ENCODE results near the gene SCP2.

Gene SCP2

GRCh38 chr1:53081384-53082066 lies 154.4 kb downstream of the SCP2 start:
- Histone ChIP-seq H3K27ac (no peak overlapping the region), H3K4me3 (no peak overlapping the region)
- TF ChIP-seq, protein P1, sequence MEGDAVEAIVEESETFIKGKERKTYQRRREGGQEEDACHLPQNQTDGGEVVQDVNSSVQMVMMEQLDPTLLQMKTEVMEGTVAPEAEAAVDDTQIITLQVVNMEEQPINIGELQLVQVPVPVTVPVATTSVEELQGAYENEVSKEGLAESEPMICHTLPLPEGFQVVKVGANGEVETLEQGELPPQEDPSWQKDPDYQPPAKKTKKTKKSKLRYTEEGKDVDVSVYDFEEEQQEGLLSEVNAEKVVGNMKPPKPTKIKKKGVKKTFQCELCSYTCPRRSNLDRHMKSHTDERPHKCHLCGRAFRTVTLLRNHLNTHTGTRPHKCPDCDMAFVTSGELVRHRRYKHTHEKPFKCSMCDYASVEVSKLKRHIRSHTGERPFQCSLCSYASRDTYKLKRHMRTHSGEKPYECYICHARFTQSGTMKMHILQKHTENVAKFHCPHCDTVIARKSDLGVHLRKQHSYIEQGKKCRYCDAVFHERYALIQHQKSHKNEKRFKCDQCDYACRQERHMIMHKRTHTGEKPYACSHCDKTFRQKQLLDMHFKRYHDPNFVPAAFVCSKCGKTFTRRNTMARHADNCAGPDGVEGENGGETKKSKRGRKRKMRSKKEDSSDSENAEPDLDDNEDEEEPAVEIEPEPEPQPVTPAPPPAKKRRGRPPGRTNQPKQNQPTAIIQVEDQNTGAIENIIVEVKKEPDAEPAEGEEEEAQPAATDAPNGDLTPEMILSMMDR (IDR thresholded peaks at IDR 0.05): no peak
- DNase-seq (ENCODE audit: low spot score): no peak

DNA sequence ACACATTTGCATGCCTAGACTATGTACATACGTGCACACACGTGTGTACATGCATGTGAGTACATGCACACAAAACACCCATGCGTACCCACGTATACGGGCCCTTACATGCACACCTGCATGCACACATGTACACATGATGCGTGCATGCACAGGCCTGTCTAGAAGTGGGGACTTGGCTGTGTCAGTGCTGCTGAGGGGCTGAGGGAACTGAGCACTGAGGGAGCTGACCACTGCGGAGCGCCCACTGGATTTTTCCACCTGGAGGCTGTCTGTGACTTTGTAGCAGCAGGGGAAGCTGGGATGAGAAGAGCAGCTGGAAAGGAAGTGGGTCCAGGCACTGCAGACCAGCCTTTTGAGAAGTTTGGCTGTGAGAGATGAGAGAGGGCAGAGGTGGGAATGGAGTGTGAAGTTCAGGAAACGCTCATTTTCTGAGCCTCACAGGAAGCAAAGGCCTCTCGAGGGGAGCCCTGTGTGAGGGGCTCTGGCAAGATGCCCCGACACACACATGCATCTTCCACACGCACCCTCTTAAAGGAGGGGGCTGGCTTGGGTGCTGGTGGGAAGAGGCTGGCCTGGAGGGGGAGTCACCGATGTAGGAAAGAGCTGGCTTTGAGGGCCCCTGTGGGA lies 155.9 kb downstream of the SCP2 start:
- TF ChIP-seq, protein P1 (IDR thresholded peaks at IDR 0.05): no peak
- no peak overlapping the region for H3K27ac ChIP-seq
- no peak for DNase-seq (ENCODE audit: low spot score)
- no peak overlapping the region for H3K4me3 ChIP-seq

DNA sequence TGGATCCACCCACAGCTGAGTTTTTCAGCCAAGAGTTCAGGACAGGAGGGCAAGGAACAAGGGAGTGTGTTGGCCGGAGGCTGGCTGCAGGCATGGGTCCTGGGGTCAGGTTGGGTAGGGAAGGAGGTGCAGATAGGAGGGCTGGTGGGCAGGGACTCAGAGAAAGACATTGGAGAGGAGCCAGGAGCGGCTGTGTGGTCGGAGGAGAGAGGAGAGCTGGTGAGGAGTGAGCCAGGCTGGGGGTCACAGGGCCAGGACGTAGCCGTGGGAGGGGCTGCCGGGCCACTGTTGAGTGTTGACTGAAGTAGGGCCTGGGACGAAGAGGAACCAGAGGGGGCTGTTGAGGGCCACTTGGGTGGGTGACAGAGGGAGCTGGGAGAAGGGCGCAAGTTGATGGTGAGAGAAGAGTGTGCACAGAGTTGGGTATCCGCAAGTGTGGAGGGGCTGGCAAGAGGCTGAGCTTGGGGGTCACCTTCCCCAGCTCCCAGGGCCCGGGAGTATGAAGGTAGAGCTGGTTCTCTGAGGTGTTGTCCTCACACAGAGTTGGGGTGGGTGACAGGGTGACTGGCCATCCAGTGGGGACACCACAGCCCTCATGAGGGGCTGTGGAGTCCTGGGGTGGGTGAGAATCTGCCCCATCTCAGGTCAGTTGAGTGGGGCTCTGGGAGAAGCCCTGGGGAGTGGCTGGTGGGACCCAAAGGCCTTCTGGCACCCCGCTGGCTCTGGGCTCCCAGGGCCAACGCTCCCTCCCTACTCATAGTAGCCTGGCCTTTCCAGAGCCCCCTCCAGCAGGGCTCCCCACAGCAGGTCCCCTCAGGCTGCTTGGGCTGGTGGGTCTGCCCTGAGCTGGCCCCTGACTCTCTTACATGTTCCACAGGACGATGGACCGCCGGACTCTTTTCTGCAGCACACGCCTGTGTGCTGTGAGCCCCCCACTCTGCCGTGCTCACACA lies 156.8 kb downstream of the SCP2 start:
- TF ChIP-seq, protein P1 (IDR thresholded peaks at IDR 0.05): no peak
- no peak for DNase-seq (ENCODE audit: low spot score)
- Histone ChIP-seq H3K4me3 (no peak overlapping the region), H3K27ac (peak overlapping the region in 1 of 2 donors; percentile 4)

DNA sequence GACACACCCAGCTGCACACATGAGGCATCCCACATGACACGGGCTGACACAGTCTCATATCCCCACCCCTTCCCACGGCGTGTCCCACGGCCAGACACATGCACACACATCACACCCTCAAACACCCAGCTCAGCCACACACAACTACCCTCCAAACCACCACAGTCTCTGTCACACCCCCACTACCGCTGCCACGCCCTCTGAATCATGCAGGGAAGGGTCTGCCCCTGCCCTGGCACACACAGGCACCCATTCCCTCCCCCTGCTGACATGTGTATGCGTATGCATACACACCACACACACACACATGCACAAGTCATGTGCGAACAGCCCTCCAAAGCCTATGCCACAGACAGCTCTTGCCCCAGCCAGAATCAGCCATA lies 157.5 kb downstream of the SCP2 start:
- no peak for DNase-seq (ENCODE audit: low spot score)
- TF ChIP-seq, protein P1 (IDR thresholded peaks at IDR 0.05): no peak
- Histone ChIP-seq H3K4me3 (no peak overlapping the region), H3K27ac (no peak overlapping the region)

DNA sequence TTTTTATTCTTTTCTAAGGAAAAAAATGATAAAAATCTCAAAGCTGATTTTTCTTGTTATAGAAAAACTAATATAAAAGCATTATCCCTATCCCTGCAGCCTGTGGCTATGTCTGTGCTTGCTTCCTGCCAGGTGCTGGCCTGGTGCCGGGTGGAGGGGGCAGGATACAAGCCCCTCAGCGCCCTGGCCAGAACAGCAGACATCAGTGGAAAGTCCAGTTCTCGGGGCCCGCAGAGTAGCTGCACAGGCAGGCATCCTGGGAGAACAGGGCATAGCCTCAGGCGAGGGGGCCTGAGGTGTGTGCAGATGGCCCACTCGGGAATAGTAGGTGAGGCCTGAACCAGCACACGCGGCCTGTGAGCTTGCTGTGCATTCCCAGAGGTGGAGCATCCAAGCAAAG lies 158.3 kb downstream of the SCP2 start:
- DNase-seq (ENCODE audit: low spot score): no peak
- H3K4me3 ChIP-seq: no peak overlapping the region
- TF ChIP-seq, protein P1 (IDR thresholded peaks at IDR 0.05): no peak
- no peak overlapping the region for H3K27ac ChIP-seq

DNA sequence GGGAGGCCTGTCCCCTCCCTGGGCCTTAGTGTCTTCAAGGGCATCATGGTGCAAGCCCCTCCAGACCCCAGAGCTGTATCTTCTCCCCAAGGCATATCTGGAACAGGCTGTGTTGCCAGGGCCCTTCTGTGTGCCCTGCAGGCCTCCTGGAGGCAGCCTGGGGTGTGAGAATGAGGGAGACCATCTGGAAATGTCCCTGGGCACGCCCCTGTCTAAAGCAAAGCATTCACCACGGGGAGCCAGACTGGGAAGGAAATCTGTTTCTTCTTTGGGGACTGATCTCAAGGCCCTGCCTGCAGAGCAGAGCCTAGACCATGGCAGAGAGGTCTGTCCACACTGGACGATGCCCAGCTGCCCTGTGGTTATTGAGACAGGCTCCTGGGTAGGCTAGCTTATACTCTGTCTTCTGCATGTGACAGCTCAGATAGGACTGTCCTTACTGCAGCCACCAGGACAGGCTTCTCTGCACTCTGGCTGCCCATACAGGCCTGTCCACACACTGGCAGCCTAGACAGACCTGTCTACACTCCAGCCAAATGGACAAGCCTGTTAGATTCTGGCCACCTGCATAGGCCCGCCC lies 159.5 kb downstream of the SCP2 start:
- no peak for DNase-seq (ENCODE audit: low spot score)
- TF ChIP-seq, protein P1 (IDR thresholded peaks at IDR 0.05): no peak
- Histone ChIP-seq H3K4me3 (no peak overlapping the region), H3K27ac (no peak overlapping the region)
